Heart right ventricle (tissue), 16 donors: ENCODE results near the gene UNC80. TPM values are rescaled to one million over a fixed set of nuclear protein-coding genes. Genes with fewer than 3 reads are reported as not detected.

Source experiments
- ATAC-seq, 8 donors: fragments of 200-7000 bp; cut with Tn5 transposase; one replicate each; pipeline ENCODE4 v1.9.1; 2020; ENCODE audit warnings: mild to moderate bottlenecking in 8 of 8, moderate library complexity in 8 of 8, moderate number of reproducible peaks in 1 of 8
- DNase-seq, 2 donors: peaks; one replicate each; pipeline ENCODE4 v3.0.0-alpha.2; 2020
- H3K27ac ChIP-seq, 10 donors: fragments of 200-600 bp; sonication (generic) in 2 of 10; one replicate each; pipeline versions ENCODE4 v1.5.0 to v1.8.0; 2020 to 2022; ENCODE audit warnings: mild to moderate bottlenecking in 3 of 10
- H3K27me3 ChIP-seq, 7 donors: fragments of 200-600 bp; one replicate each; pipeline ENCODE4 v1.8.0; 2021 to 2022; ENCODE audit warnings: mild to moderate bottlenecking in 2 of 7
- H3K36me3 ChIP-seq, 9 donors: fragments of 200-600 bp; sonication (generic) in 1 of 9; one replicate each; pipeline versions ENCODE4 v1.5.0 to v1.8.0; 2020 to 2022; ENCODE audit warnings: mild to moderate bottlenecking in 2 of 9
- H3K4me1 ChIP-seq, 9 donors: fragments of 200-600 bp; sonication (generic) in 1 of 9; one replicate each; pipeline versions ENCODE4 v1.5.0 to v1.8.0; 2020 to 2022; ENCODE audit warnings: mild to moderate bottlenecking in 4 of 9
- H3K4me3 ChIP-seq, 10 donors: fragments of 200-600 bp; sonication (generic) in 2 of 10; one replicate each; pipeline versions ENCODE4 v1.5.0 to v1.8.0; 2020 to 2022; ENCODE audit warnings: mild to moderate bottlenecking in 7 of 10, moderate library complexity in 2 of 10
- H3K9me3 ChIP-seq, 11 donors: fragments of 200-600 bp in 10 of 11; sonication (generic) in 2 of 11; one replicate each; pipeline versions ENCODE4 v1.5.0 to v1.8.0; 2013 to 2022; ENCODE audit warnings: mild to moderate bottlenecking in 2 of 11, control low read depth in 1 of 11, moderate library complexity in 1 of 11
- WGBS, 2 donors: extraction: QIAGEN DNeasy Blood & Tissue Kit; methylation state at CpG; one replicate each; pipeline ENCODE4 v1.1.7; 2013; ENCODE audit warnings: inconsistent platforms in 1 of 2; 5-methylcytosine and 5-hydroxymethylcytosine counted together
- intact Hi-C, 10 donors: fragments of 100-400 bp; cut with DNase I; formaldehyde crosslinking; loops; one replicate each; pipeline versions ENCODE4 v1.11.1 to v1.14.2; 2022
- polyA plus RNA-seq, 2 donors: library from polyadenylated mRNA; stranded (reverse); fragments of 200-250 nt; gene quantifications; one replicate each; pipeline ENCODE4 v1.2.3, GENCODE V29; 2013
- total RNA-seq, 10 donors: library from RNA; stranded (reverse); fragmentation: NEBNext Ultra II Directional in 3 of 10; extraction: Animal tissue kit (Norgen Biotek cat#: 25700) in 3 of 10; gene quantifications; one replicate each; pipeline versions ENCODE4 v1.2.1 to v1.2.4, GENCODE V29; 2021 to 2023
- TF ChIP-seq, protein P1 (sequence below), 9 donors: fragments of 200-600 bp; sonication (generic) in 2 of 9; IDR thresholded peaks; one replicate each; pipeline versions ENCODE4 v1.5.0 to v1.8.0; 2021 to 2022; ENCODE audit warnings: antibody characterized with exemption in 9 of 9, mild to moderate bottlenecking in 5 of 9, moderate library complexity in 1 of 9
- donor health status: Arrhythmogenic right ventricular cardiomyopathy.
- donor health status: ischemic (EF 13 %, LVEDD 7.1; RV severe dilation, severe dysfunction).
- donor health status: healthy with polysubstance abuse.
- donor health status: DM: no; HTN: yes; CAD: no.
- donor health status: DM: no; HTN: no; CAD: no.
- donor health status: ischemic (EF 25% LVEDD 6.9; RV normal size, moderate dysfunction).
- donor health status: ischemic (EF 25% LVEDD 5.7; RV mildly dilated, moderate dysfunction).
- donor health status: healthy.
- donor health status: DM: yes; HTN: yes; CAD: no.
- donor health status: Ischemic cardiomyopathy.
- donor health status: ischemic (EF 35%, LVEDD 5.7; RV mildly dilated, moderate dysfunction).
- donor health status: nonischemic (EF 11% LVEDD 7.7; RV severe dilation, severe dysfunction).
- donor health status: DM: yes; HTN: yes; CAD: no.
- donor health status: PGD.
- donor health status: ischemic (EF 29% LVEDD 5.4; RV normal size, mild dysfunction).
- donor health status: nonischemic (EF 23%, LVEDD 6.1; RV moderate dilation, normal function).

UNC80 gene
- total and polyA plus RNA-seq, 12 donors = under 0.01 to 1.3 (median 0.32) TPM; not detected in 4

DNA sequence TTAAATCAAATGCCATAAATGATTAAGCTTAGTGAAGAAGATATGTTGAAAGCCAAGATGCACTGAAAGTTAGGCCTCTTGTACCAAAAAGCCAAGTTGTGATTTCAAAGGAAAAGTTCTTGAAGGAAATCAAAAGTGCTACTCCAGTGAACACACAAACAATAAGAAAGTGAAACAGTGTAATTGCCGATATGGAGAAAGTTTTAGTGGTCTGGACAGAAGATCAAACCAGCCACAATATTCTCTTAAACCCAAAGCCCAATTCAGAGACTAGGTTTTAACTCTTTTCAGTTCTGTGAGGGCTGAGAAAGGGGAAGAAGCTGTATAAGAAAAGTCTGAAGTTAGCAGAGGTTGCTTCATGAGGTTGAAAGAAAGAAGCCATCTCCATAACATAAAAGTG, 129.0 kb downstream of the UNC80 start:
- no peaks in the 10 kb centered on the region for H3K4me1 ChIP-seq
- ATAC-seq (no peak), DNase-seq (no peak)
- TF ChIP-seq, protein P1, sequence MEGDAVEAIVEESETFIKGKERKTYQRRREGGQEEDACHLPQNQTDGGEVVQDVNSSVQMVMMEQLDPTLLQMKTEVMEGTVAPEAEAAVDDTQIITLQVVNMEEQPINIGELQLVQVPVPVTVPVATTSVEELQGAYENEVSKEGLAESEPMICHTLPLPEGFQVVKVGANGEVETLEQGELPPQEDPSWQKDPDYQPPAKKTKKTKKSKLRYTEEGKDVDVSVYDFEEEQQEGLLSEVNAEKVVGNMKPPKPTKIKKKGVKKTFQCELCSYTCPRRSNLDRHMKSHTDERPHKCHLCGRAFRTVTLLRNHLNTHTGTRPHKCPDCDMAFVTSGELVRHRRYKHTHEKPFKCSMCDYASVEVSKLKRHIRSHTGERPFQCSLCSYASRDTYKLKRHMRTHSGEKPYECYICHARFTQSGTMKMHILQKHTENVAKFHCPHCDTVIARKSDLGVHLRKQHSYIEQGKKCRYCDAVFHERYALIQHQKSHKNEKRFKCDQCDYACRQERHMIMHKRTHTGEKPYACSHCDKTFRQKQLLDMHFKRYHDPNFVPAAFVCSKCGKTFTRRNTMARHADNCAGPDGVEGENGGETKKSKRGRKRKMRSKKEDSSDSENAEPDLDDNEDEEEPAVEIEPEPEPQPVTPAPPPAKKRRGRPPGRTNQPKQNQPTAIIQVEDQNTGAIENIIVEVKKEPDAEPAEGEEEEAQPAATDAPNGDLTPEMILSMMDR (IDR thresholded peaks at IDR 0.05) = no peak
- no peak overlapping the region for H3K4me3 ChIP-seq
- H3K36me3 ChIP-seq = no peaks in the 10 kb centered on the region
- H3K27me3 ChIP-seq = no peaks in the 10 kb centered on the region
- intact Hi-C loops = no loop called here
- 75 to 81% methylated on average over 1 of the region's 1 CpG for WGBS, 2 donors
- H3K9me3 ChIP-seq = peaks cover 0 to 6% (median 0%) of the 10 kb centered on the region in 11 donors
- H3K27ac ChIP-seq = no peak overlapping the region

DNA sequence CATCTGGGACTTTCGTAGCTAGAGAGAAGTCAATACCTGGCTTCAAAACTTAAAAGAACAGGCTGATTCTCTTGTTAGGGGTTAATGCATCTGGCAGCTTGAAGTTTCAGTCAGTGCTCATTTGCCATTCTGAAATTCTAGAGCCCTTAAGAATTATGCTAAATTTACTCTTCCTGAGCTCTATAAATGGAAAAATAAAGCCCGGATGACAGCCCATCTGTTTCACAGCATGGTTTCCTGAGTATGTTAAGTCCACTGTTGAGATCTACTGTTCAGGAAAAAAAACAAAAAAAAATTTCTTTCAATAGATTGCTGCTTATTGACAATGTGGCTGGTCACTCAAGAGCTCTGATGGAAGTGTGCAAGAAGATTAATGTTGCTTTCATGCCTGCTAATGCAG, 129.5 kb downstream of the UNC80 start:
- 65 to 66% methylated on average over 2 of the region's 2 CpGs for WGBS, 2 donors

DNA sequence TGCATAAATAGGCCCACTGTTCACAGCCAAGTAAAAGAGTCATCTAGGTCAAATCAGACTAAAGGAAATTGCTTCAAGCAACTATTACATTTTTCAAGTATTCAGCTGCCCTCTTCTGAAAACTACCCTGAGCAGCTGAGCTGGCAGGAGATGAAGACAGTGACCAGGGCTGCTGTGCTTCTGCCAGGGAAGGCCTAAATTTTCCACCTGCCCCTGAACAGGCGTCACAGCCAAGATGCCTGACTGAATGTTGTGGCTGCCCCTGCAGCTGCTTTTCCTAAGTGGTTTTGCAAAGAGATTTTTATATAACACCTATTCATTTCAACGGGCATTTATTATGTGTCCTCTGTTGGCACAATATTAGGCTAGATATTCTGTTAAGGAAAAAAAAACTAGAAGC, 134.1 kb downstream of the UNC80 start:
- no peak overlapping the region for H3K4me3 ChIP-seq
- WGBS, 2 donors = 82 to 84% methylated on average over 2 of the region's 2 CpGs
- no peaks in the 10 kb centered on the region for H3K27me3 ChIP-seq
- intact Hi-C loops = no loop called here
- no peak for ATAC-seq
- TF ChIP-seq, protein P1 (IDR thresholded peaks at IDR 0.05) = no peak
- H3K4me1 ChIP-seq = no peaks in the 10 kb centered on the region
- H3K36me3 ChIP-seq = no peaks in the 10 kb centered on the region
- H3K27ac ChIP-seq = no peak overlapping the region
- peaks cover 0 to 7% (median 0%) of the 10 kb centered on the region in 11 donors for H3K9me3 ChIP-seq
- DNase-seq = no peak

More for the DNA sequence above, 129.5 kb downstream of the UNC80 start:
- H3K27ac ChIP-seq = no peak overlapping the region
- DNase-seq (no peak), ATAC-seq (no peak)
- TF ChIP-seq, protein P1 (IDR thresholded peaks at IDR 0.05) = no peak
- peaks cover 0 to 7% (median 0%) of the 10 kb centered on the region in 11 donors for H3K9me3 ChIP-seq
- no peaks in the 10 kb centered on the region for H3K27me3 ChIP-seq
- intact Hi-C loops = no loop called here
- no peaks in the 10 kb centered on the region for H3K36me3 ChIP-seq
- H3K4me1 ChIP-seq = no peaks in the 10 kb centered on the region
- H3K4me3 ChIP-seq = no peak overlapping the region

DNA sequence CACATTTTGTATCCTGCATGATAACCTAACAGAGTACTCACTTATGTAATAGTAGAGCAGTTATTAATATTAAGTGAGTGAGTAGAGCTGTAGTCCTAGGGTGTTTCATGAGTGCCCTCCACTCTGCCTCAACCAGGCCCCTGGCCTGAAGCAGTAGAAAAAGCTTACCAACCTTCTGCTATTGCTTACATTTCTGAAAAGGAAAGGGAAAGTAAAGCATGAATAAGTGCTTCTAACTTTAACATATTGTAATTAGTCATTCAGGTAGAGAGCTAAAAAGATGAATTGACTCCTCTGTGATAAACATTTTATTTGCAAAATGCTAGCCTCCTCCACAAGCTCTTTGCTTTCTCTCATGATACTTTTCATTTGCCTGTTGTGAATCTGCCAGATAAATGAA, 136.1 kb downstream of the UNC80 start:
- no peak for ATAC-seq
- intact Hi-C loops = no loop called here
- Histone ChIP-seq H3K27me3 (no peaks in the 10 kb centered on the region), H3K9me3 (peaks cover 0 to 7% (median 0%) of the 10 kb centered on the region in 11 donors), H3K4me3 (no peak overlapping the region), H3K36me3 (no peaks in the 10 kb centered on the region), H3K4me1 (no peaks in the 10 kb centered on the region), H3K27ac (no peak overlapping the region)
- TF ChIP-seq, protein P1 (IDR thresholded peaks at IDR 0.05) = no peak
- no peak for DNase-seq
